ENCODE data around the gene PBX4.
"Not testable (repeated sequence)": the region's sequence is repeated elsewhere in the genome, so short reads cannot be mapped to it uniquely, and the experiment has no call there.

The PBX4 gene

GRCh38 chr19:19627621-19628500 is 9.4 kb upstream of the PBX4 start, which contains the start of gene LPAR2:
Gene LPAR2 (minus strand): TSS chr19:19628220. CDS start chr19:19627275, 945 bp downstream.
- DNase-seq (ENCODE audit: low read depth in 2 of 2) = peak; percentile 44 to 54

DNA sequence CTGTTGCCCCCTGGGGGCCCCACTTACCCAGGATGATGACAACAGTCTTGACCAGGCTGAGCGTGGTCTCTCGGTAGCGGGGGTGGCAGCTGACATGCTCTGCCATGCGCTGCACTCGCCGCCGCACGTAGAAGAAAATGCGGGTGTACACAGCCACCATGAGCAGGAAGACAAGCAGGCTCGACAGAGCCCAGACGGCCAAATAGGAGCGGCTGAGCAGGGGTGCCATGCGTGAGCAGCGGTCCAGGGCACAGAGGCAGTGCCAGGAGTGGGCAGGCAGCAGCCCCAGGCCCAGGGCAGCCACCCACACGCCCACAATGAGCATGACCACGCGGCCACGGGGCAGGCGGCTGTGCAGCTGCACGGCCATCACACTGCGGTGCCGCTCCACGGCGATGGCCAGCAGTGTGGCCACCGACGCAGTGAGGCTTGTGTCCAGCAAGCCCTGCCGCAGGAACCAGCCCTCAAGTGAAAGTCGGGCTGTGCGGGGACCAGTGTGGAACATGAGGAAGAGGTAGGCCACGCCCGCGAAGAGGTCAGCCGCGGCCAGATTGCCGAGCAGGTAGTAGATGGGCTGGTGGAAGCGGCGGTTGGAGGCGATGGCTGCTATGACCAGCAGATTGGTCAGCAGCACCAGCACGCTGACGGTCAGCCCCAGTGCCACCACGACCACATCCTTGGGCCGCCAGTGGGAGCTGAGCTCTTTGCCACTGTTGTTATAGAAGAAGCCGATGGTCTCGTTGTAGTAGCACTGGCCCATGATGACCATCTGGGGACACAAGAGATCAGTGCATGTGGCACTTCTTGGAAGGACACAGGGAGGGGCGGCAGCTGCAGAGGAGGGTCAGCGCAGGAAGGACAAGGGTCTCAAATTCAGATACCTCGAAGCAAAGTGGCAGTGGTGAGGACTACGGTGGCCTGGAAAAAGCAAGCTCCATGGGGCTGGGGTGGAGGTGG is 8.3 kb upstream of the PBX4 start:
- DNase-seq (ENCODE audit: low read depth in 2 of 2) = no peak

- no peak for DNase-seq (ENCODE audit: low read depth in 2 of 2)
Measured at GRCh38 chr19:19624032-19624570, 5.6 kb upstream of the PBX4 start.

DNA sequence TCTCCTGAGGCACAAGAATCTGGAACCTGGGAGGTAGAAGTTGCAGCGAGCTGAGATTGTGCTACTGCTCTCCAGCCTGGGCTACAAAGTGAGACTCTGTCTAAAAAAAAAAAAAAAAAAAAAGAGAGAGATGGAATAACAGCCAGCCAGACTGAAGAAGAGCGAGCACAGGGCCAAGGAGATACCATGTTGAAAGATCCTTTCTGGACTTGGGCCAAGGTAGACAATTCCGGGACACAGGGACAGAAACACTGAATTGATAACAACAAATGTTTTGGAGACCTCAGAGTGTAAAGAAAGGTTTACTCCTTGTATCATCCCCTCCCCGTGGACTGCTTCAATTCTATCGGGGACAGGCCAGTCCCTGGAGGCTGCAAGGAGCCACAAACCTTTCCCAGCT is 4.9 kb upstream of the PBX4 start:
- no peak for DNase-seq (ENCODE audit: low read depth in 2 of 2)

GRCh38 chr19:19619849-19620210 is 1.3 kb upstream of the PBX4 start:
- no peak for DNase-seq (ENCODE audit: low read depth in 2 of 2)

- no peak for DNase-seq (ENCODE audit: low read depth in 2 of 2)
Measured at GRCh38 chr19:19619181-19619848, 828 bp upstream of the PBX4 start.

DNA sequence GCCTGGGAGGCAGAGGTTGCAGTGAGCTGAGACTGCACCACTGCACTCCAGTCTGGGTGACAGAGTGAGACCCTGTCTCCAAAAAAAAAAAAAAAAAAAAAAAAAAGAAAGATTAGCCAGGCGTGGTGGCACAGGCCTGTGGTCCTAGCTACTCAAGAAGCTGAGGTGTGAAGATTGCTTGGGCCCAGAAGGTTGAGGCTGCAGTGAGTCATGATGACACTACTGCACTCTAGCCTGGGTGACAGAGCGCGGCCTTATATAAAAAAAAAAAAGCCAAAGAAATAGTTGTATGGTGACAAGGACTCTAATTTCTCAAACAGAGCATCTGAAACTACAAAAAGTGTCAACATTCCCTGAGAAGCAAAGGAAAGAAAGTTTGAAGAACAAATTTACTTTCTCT is 3.4 kb downstream of the PBX4 start:
- DNase-seq (ENCODE audit: low read depth in 2 of 2) = no peak

DNA sequence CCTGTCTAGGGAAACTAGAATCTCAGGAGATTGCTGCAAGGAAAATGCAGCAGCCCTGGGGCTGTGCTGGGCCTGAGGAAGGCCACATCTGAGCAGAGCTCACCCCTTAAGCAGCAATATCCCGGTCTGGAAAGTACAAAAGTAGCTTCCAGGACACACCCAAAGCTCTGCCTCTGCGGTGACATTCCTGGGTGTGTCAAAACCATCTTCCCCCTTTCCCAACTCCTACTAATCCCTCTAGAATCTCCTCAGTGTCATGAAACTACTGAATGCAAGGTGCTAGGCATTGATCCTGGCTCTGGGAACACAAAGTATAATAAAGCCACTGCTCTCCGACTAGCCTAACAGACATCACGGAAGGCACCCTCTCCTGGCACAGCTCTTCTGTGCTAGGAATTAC is 5.0 kb downstream of the PBX4 start:
- DNase-seq (ENCODE audit: low read depth in 2 of 2) = no peak

- no peak for DNase-seq (ENCODE audit: low read depth in 2 of 2)
Measured at GRCh38 chr19:19610376-19611202, 7.9 kb downstream of the PBX4 start.

DNA sequence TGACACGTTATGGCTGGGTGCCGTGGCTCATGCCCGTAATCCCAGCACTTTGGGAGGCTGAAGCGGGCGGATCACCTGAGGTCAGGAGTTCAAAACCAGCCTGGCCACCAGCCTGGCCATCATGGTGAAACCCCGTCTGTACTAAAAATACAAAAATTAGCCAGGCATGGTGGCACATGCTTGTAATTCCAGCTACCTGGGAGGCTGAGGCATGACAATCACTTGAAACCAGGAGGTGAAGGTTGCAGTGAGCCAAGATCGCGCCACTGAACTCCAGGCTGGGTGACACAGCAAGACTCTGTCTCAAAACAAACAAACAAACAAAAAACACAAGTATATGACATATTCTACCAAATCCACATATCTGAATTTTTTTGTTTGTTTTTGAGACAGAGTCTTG is 11.8 kb downstream of the PBX4 start:
- DNase-seq (ENCODE audit: low read depth in 2 of 2) = not testable (repeated sequence)

GRCh38 chr19:19606021-19606420 is 12.5 kb downstream of the PBX4 start:
- no peak for DNase-seq (ENCODE audit: low read depth in 2 of 2)

- DNase-seq (ENCODE audit: low read depth in 2 of 2) = no peak
Measured at GRCh38 chr19:19602713-19603324, 15.7 kb downstream of the PBX4 start.

DNA sequence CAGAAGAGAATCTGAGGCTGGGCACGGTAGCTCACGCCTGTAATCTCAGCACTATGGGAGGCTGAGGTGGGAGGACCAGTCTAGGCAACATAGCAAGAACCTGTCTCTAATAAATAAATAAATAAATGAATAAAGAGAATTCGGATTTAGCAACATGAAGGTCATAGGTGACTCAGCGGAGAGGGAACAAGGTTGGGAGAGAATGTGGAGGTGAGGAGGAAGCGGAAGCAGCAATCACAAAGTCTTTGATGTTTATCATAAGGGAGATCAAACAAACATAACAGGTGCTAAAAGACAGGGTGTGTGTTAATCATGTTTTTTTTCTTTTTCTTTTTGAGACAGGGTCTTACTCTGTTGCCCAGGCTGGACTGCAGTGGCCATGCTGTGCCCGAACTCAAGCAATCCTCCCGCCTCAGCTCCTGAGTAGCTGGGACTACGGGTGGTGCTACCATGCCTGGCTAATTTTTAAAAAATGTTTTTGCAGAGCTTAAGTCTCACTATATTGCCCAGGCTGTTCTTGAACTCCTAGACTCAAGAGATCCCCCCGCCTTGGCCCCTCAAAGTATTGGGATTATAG is 16.3 kb downstream of the PBX4 start:
- no peak for DNase-seq (ENCODE audit: low read depth in 2 of 2)

GRCh38 chr19:19600793-19601330 is 17.6 kb downstream of the PBX4 start:
- DNase-seq (ENCODE audit: low read depth in 2 of 2) = no peak

- peak in 1 of 2 donors; percentile 33 for DNase-seq (ENCODE audit: low read depth in 2 of 2)
Measured at GRCh38 chr19:19598728-19599451, 19.6 kb downstream of the PBX4 start.

GRCh38 chr19:19597809-19598306 is 20.6 kb downstream of the PBX4 start:
- peak in 1 of 2 donors; percentile 27 for DNase-seq (ENCODE audit: low read depth in 2 of 2)

GRCh38 chr19:19595171-19595701 is 23.3 kb downstream of the PBX4 start:
- no peak for DNase-seq (ENCODE audit: low read depth in 2 of 2)

DNA sequence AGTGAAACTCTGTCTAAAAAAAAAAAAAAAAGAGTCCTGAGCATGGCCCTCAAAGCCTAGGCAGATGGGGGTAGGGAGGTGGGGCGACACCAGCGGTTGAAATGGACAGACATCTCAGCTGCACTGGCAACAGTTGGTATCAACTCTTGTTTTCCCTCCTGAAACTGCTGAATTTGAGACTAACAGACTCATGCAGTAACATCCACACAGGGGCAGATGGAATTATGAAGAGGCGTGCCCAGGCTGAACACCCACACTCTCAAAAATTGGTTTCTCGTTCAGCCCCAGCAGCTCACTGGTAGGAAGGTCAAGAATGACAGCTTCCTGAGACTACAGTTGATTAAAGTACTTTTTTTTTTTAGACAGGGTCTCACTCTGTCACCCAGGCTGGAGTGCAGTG is 24.1 kb downstream of the PBX4 start:
- no peak for DNase-seq (ENCODE audit: low read depth in 2 of 2)

DNA sequence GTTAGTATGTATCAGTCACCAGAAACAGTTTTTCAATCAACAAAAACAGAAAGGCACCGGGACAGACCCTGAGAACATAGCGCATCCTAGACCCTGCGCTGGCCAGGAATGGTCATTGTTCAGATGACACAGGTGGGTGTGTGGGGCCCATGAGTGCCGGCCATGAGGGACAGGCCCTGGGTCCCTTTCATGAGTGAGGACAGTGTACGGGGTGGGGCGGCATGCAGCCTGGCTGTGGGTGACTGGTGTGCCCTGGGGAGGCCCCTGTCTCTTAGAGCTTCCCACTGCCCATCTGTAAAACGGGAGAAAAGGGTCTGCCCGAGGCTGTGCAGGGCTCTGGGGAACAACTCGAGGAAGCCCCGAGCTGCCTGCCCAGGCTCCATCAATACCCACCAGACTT is 25.8 kb downstream of the PBX4 start:
- no peak for DNase-seq (ENCODE audit: low read depth in 2 of 2)

All from stimulated activated CD4-positive, alpha-beta T cell treated with anti-CD3 and anti-CD28 coated beads, Interleukin-4, amount 100 ng/mL, for 48 hours (primary cell).